OCI-LY3 (cell line): ENCODE data around the gene TGIF1.

ENCODE experiments used
- EZH2phosphoT487 ChIP-seq: fragments of 200-600 bp; shearing (Covaris generic); IDR thresholded peaks from 2 replicates; pipeline ENCODE4 v1.6.1; 2018; ENCODE audit warnings: antibody characterized with exemption, mixed run types, low read depth
- TF ChIP-seq, protein P1 (sequence below): fragments of 200-600, 300-600 bp; sonication (generic); IDR thresholded peaks from 2 replicates; pipeline ENCODE4 v1.5.1; 2014; ENCODE audit warnings: antibody characterized with exemption, low read length, low read depth

- TF ChIP-seq, protein P1, sequence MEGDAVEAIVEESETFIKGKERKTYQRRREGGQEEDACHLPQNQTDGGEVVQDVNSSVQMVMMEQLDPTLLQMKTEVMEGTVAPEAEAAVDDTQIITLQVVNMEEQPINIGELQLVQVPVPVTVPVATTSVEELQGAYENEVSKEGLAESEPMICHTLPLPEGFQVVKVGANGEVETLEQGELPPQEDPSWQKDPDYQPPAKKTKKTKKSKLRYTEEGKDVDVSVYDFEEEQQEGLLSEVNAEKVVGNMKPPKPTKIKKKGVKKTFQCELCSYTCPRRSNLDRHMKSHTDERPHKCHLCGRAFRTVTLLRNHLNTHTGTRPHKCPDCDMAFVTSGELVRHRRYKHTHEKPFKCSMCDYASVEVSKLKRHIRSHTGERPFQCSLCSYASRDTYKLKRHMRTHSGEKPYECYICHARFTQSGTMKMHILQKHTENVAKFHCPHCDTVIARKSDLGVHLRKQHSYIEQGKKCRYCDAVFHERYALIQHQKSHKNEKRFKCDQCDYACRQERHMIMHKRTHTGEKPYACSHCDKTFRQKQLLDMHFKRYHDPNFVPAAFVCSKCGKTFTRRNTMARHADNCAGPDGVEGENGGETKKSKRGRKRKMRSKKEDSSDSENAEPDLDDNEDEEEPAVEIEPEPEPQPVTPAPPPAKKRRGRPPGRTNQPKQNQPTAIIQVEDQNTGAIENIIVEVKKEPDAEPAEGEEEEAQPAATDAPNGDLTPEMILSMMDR: no peak
- no peak for TF ChIP-seq EZH2phosphoT487
Observed at GRCh38 chr18:3504637-3505036, 54.7 kb downstream of the TGIF1 start.
